NT2/D1 (cell line): ENCODE results near the gene CCDC93.

ENCODE experiments used
- DNase-seq: peaks from one replicate; pipeline ENCODE4 v3.0.0-alpha.2; 2011; ENCODE audit warnings: low read depth, low spot score
- H3K27me3 ChIP-seq: 2 replicates; pipeline ENCODE4 v1.6.0; 2011; ENCODE audit warnings: mild to moderate bottlenecking; ENCODE audit not compliant: insufficient read length, insufficient read depth
- H3K36me3 ChIP-seq: 2 replicates; pipeline ENCODE4 v1.6.1; 2011; ENCODE audit warnings: mild to moderate bottlenecking, low read length, mixed read lengths; ENCODE audit not compliant: insufficient read depth, insufficient read length
- H3K4me1 ChIP-seq: 2 replicates; pipeline ENCODE4 v1.5.1; 2011; ENCODE audit not compliant: insufficient read depth, insufficient read length
- H3K4me3 ChIP-seq: 2 replicates; pipeline ENCODE4 v1.5.1; 2011; ENCODE audit warnings: low read depth; ENCODE audit not compliant: insufficient read length
- H3K9ac ChIP-seq: 2 replicates; pipeline ENCODE4 v1.6.0; 2011; ENCODE audit warnings: low read depth; ENCODE audit not compliant: insufficient read length
- H3K9me3 ChIP-seq: 2 replicates; pipeline ENCODE4 v1.5.1; 2011; ENCODE audit warnings: mild to moderate bottlenecking, low read length; ENCODE audit not compliant: insufficient read depth
- SUZ12 ChIP-seq: IDR thresholded peaks from 2 replicates; pipeline ENCODE4 v1.6.1; 2011; ENCODE audit not compliant: insufficient read length, insufficient read depth; ENCODE audit errors: extremely low read depth
- YY1 ChIP-seq: IDR thresholded peaks from 2 replicates; pipeline ENCODE4 v1.6.1; 2011; ENCODE audit not compliant: insufficient read length, insufficient read depth
- ZNF274 ChIP-seq: IDR thresholded peaks from 2 replicates; pipeline ENCODE4 v1.6.1; 2011; ENCODE audit warnings: mild to moderate bottlenecking, low read depth, low read length

The CCDC93 gene

DNA sequence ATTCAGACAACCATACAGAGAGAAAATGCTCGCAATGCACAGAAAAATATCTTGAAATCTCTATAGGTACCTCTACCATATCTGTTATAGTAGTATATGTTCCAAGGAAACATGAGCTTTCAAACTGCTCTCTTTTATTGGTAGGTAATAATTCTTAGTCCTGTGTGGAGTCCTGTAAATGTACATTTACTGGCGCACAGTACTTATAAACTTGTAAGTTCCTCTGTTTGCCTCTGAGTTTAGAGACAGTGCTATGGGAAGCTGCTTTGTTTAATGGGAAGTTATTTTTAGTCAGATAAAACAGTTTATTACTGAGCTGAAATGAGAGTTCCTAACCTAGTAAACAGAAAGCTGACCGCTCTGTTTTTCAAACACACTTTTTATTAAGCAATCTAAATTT, 52.7 kb downstream of the CCDC93 start:
- Histone ChIP-seq H3K27me3 (no peaks in the 10 kb centered on the region), H3K36me3 (peaks cover 23% of the 10 kb centered on the region), H3K9me3 (no peaks in the 10 kb centered on the region), H3K4me1 (no peaks in the 10 kb centered on the region), H3K9ac (no peak overlapping the region), H3K4me3 (no peak overlapping the region)
- TF ChIP-seq YY1 (no peak), SUZ12 (no peak), ZNF274 (no peak)
- no peak for DNase-seq

GRCh38 chr2:117960231-117960630, 53.6 kb downstream of the CCDC93 start:
- no peaks in the 10 kb centered on the region for H3K27me3 ChIP-seq

DNA sequence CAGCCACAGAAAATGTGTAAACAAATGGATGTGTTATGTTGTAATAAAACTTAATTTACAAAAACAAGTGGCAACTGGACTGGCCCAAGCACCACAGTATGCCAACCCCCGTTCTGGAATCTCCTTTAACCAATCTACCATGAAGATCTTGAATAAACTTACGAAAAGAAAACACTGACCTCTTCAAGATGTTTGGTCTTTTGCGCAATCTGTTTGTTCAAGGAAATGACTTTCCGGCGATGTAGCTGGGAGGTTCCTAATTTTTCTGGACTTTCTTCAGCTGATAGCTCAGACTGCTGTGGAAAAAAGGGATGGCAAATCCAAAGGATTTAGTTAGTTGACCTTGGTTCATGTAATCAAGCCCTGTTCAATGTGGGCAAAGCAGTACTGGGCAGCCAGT, 55.7 kb downstream of the CCDC93 start:
- Histone ChIP-seq H3K4me3 (no peak overlapping the region), H3K9me3 (no peaks in the 10 kb centered on the region), H3K27me3 (no peaks in the 10 kb centered on the region), H3K9ac (no peak overlapping the region), H3K36me3 (peaks cover 44% of the 10 kb centered on the region), H3K4me1 (no peaks in the 10 kb centered on the region)
- TF ChIP-seq SUZ12 (no peak), ZNF274 (no peak), YY1 (no peak)
- no peak for DNase-seq

More at GRCh38 chr2:117960231-117960630, 53.6 kb downstream of the CCDC93 start:
- no peak for TF ChIP-seq SUZ12
- no peak for TF ChIP-seq ZNF274
- TF ChIP-seq YY1 = no peak
- Histone ChIP-seq H3K9me3 (no peaks in the 10 kb centered on the region), H3K4me1 (no peaks in the 10 kb centered on the region), H3K36me3 (peaks cover 30% of the 10 kb centered on the region), H3K4me3 (no peak overlapping the region), H3K9ac (no peak overlapping the region)
- DNase-seq = no peak

DNA sequence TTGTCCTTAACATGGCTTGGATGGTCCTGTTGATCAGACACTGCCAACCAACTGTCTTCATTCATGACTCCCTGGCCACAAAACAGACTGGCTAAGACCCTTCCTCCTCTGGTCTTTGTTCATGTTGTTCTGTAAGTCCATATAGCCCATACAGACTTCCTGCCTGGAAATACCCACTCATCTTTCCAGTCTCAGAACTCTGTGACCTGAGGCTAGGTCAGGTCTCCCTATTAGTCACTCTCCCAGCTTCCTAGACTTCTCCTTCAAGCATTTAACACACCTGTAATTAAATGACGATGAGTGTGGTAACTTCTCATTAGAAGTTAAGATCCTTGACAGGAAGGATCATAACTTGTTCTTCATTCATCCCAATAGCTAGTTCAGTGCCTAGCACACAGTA, 56.3 kb downstream of the CCDC93 start:
- no peak overlapping the region for H3K4me3 ChIP-seq
- no peaks in the 10 kb centered on the region for H3K27me3 ChIP-seq
- no peaks in the 10 kb centered on the region for H3K9me3 ChIP-seq
- TF ChIP-seq YY1 (no peak), SUZ12 (no peak), ZNF274 (no peak)
- no peak overlapping the region for H3K9ac ChIP-seq
- no peak for DNase-seq
- no peaks in the 10 kb centered on the region for H3K4me1 ChIP-seq
- peaks cover 47% of the 10 kb centered on the region for H3K36me3 ChIP-seq

DNA sequence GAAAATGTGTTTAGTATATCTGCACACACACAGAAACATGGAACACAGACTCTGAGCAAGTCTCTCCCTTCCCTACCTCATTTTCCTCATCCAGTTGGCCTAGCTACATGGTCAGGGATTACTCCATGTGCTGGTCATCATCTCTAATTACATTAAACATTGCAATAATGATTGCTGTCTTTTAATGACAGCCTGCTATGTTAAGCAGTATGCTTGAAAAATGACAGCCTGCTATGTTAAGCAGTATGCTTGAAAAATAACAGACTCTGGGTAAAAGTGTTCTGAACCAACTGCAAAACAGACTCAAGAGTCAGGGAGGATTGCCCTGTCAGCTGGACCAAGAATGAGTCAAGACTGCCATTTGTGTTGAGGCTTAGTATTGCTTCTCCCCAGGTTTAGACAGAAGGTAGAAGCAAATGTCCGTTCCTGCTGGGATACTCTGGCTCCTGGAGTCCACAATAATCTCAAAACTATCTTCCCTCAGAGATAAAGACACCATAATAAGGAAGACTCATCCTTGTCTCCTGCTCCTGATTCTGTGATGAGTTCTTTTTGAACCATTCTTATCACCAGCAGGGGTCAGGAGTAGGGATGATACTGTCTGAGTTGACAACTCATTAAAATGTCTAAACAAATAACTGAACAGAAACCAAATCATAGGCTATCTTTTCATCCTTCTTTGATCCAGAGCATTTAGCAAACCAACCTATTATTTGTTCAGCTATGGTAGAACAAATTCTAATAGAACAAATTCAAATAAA, 57.7 kb downstream of the CCDC93 start:
- H3K9ac ChIP-seq = no peak overlapping the region
- peaks cover 58% of the 10 kb centered on the region for H3K36me3 ChIP-seq
- TF ChIP-seq ZNF274 (no peak), SUZ12 (no peak), YY1 (no peak)
- DNase-seq = no peak
- H3K4me1 ChIP-seq = no peaks in the 10 kb centered on the region
- H3K9me3 ChIP-seq = no peaks in the 10 kb centered on the region
- H3K4me3 ChIP-seq = no peak overlapping the region
- no peaks in the 10 kb centered on the region for H3K27me3 ChIP-seq

- no peak for DNase-seq
- Histone ChIP-seq H3K4me3 (no peak overlapping the region), H3K4me1 (peaks cover 3% of the 10 kb centered on the region), H3K9ac (no peak overlapping the region), H3K27me3 (no peaks in the 10 kb centered on the region), H3K36me3 (peaks cover 73% of the 10 kb centered on the region), H3K9me3 (no peaks in the 10 kb centered on the region)
- TF ChIP-seq ZNF274 (no peak), YY1 (no peak), SUZ12 (no peak)
These were observed 60.6 kb downstream of the CCDC93 start for GRCh38 chr2:117953231-117953630.

DNA sequence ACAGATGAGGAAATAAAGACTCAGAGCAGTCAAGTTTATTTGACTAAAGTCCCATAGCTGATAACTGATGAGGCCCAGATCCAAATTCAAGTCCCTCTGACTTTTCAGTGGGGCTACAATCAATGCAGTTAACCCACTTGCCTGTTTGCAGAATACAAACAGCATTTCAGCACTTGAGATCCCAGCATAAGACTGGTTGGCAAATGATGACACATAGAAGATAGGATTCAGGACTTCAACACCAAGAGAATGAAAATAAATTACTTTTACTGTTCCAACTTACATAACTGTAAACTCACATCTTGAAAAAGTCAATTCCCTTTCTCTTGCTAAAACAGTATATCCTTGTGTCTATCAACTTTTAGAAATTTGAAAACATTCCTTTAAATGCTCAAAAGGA, 61.2 kb downstream of the CCDC93 start:
- TF ChIP-seq ZNF274 = no peak
- no peak for TF ChIP-seq YY1
- TF ChIP-seq SUZ12 = no peak
- Histone ChIP-seq H3K9me3 (no peaks in the 10 kb centered on the region), H3K4me3 (no peak overlapping the region), H3K4me1 (peaks cover 3% of the 10 kb centered on the region), H3K9ac (no peak overlapping the region), H3K36me3 (peaks cover 73% of the 10 kb centered on the region), H3K27me3 (no peaks in the 10 kb centered on the region)
- no peak for DNase-seq
